Measurements from ENCODE around the gene CUX1. TPM values are rescaled to one million over a fixed set of nuclear protein-coding genes. Genes with fewer than 3 reads are reported as not detected.

The CUX1 gene
- total RNA-seq, 1 experiment from 2014 or later = 64.3 TPM

- peaks cover 49% of the 10 kb centered on the region for H3K36me3 Mint-ChIP-seq
- H3K9me3 Mint-ChIP-seq = no peaks in the 10 kb centered on the region
- H3K27me3 Mint-ChIP-seq (ENCODE audit: low read depth) = no peaks in the 10 kb centered on the region
- H3K27ac Mint-ChIP-seq = peak overlapping the region; percentile 93
- H3K4me1 Mint-ChIP-seq = peaks cover 28% of the 10 kb centered on the region
- no peak for DNase-seq (ENCODE audit: low spot score)
- TF ChIP-seq ZNF423 (CRISPR knock-in tag; IDR thresholded peaks at IDR 0.05) (no peak), FOXP4 (CRISPR knock-in tag; IDR thresholded peaks at IDR 0.05) (no peak), MYBL2 (CRISPR knock-in tag; IDR thresholded peaks at IDR 0.05) (no peak), ZMAT4 (CRISPR knock-in tag; IDR thresholded peaks at IDR 0.05) (no peak), ZNF263 (CRISPR knock-in tag; IDR thresholded peaks at IDR 0.05; ENCODE audit: low read depth) (no peak), ZNF219 (CRISPR knock-in tag; IDR thresholded peaks at IDR 0.05; ENCODE audit: borderline replicate concordance) (no peak), JAZF1 (CRISPR knock-in tag; IDR thresholded peaks at IDR 0.05) (no peak), RELA (CRISPR knock-in tag; IDR thresholded peaks at IDR 0.05; ENCODE audit: borderline replicate concordance) (no peak)
- CTCF ChIA-PET = no interaction called here
- ATAC-seq = no peak
- POLR2A ChIA-PET = no interaction called here
- H3K4me3 Mint-ChIP-seq = no peak overlapping the region
Observed at GRCh38 chr7:102193806-102194205, 376.4 kb downstream of the CUX1 start.

GRCh38 chr7:102195361-102195760 is 377.9 kb downstream of the CUX1 start:
- CTCF ChIA-PET = interaction anchor here (0.7 kb wide), 1 partner anchor 24 kb away, joined by 4 read pairs; no protein-coding TSS in a partner anchor
- no peak overlapping the region for H3K27ac Mint-ChIP-seq
- H3K36me3 Mint-ChIP-seq = peaks cover 59% of the 10 kb centered on the region
- POLR2A ChIA-PET = no interaction called here
- no peaks in the 10 kb centered on the region for H3K27me3 Mint-ChIP-seq (ENCODE audit: low read depth)
- peaks cover 20% of the 10 kb centered on the region for H3K4me1 Mint-ChIP-seq
- ATAC-seq = no peak
- H3K9me3 Mint-ChIP-seq = no peaks in the 10 kb centered on the region
- no peak overlapping the region for H3K4me3 Mint-ChIP-seq
- no peak for DNase-seq (ENCODE audit: low spot score)
- TF ChIP-seq NR1H2 (CRISPR knock-in tag; IDR thresholded peaks at IDR 0.05) = no peak
- TF ChIP-seq HMGXB4 (CRISPR knock-in tag; IDR thresholded peaks at IDR 0.05) = no peak
- no peak for TF ChIP-seq PRRX2 (CRISPR knock-in tag; IDR thresholded peaks at IDR 0.05)
- no peak for TF ChIP-seq TEAD1 (CRISPR knock-in tag; IDR thresholded peaks at IDR 0.05)
- no peak for TF ChIP-seq ELF4 (CRISPR knock-in tag; IDR thresholded peaks at IDR 0.05; ENCODE audit: low read depth)
- TF ChIP-seq ZBTB43 (CRISPR knock-in tag; IDR thresholded peaks at IDR 0.05) = no peak
- no peak for TF ChIP-seq AR (CRISPR knock-in tag; IDR thresholded peaks at IDR 0.05)
- no peak for TF ChIP-seq ZNF423 (CRISPR knock-in tag; IDR thresholded peaks at IDR 0.05)
- no peak for TF ChIP-seq NFATC4 (CRISPR knock-in tag; IDR thresholded peaks at IDR 0.05)
- TF ChIP-seq ZNF671 (CRISPR knock-in tag; IDR thresholded peaks at IDR 0.05) = no peak
- TF ChIP-seq ZNF532 (CRISPR knock-in tag; IDR thresholded peaks at IDR 0.05; ENCODE audit: borderline replicate concordance) = no peak
- TF ChIP-seq AFF4 (CRISPR knock-in tag; IDR thresholded peaks at IDR 0.05; ENCODE audit: borderline replicate concordance) = no peak
